GM23338 (cell line): ENCODE data around the gene PAK4. TPM values are rescaled to one million over a fixed set of nuclear protein-coding genes. Genes with fewer than 3 reads are reported as not detected.

Experiments used
- ATAC-seq: fragments of 200-7000 bp; cut with Tn5 transposase; 3 replicates; pipeline ENCODE4 v1.9.1; 2020
- DNase-seq: peaks from one replicate; pipeline ENCODE4 v3.0.0-alpha.2; 2015; ENCODE audit warnings: low spot score
- H2AFZ ChIP-seq: fragments of 200-600 bp; sonication (generic); 2 replicates; pipeline ENCODE4 v1.8.0; 2016; ENCODE audit warnings: antibody characterized with exemption, mild to moderate bottlenecking, moderate library complexity
- H3F3A ChIP-seq: fragments of 200-600 bp; sonication (generic); replicated peaks from 2 replicates; pipeline ENCODE4 v1.8.0; 2017; ENCODE audit warnings: antibody characterized with exemption, mixed run types, low read depth
- H3K27ac ChIP-seq: fragments of 200-600 bp; sonication (generic); 2 replicates; pipeline ENCODE4 v1.6.1; 2016; ENCODE audit warnings: low read depth
- H3K27me3 ChIP-seq: fragments of 200-600 bp; sonication (generic); 2 replicates; pipeline ENCODE4 v1.8.0; 2016; ENCODE audit warnings: mild to moderate bottlenecking, mixed run types, moderate library complexity; ENCODE audit not compliant: insufficient read depth
- H3K36me3 ChIP-seq: fragments of 200-600 bp; sonication (generic); 2 replicates; pipeline ENCODE4 v1.8.0; 2016; ENCODE audit warnings: mild to moderate bottlenecking; ENCODE audit not compliant: insufficient read depth
- H3K4me1 ChIP-seq: fragments of 200-600 bp; sonication (generic); 2 replicates; pipeline ENCODE4 v1.8.0; 2016; ENCODE audit warnings: mild to moderate bottlenecking, moderate library complexity; ENCODE audit not compliant: insufficient read depth
- H3K4me2 ChIP-seq: fragments of 200-600 bp; sonication (generic); 2 replicates; pipeline ENCODE4 v1.7.1; 2017; ENCODE audit warnings: mixed run types
- H3K4me3 ChIP-seq: fragments of 200-600 bp; sonication (generic); 2 replicates; pipeline ENCODE4 v1.6.1; 2016; ENCODE audit warnings: mixed run types
- H3K79me2 ChIP-seq: fragments of 200-600 bp; sonication (generic); replicated peaks from 2 replicates; pipeline ENCODE4 v1.8.0; 2017; ENCODE audit warnings: mild to moderate bottlenecking; ENCODE audit not compliant: insufficient read depth
- H3K9me2 ChIP-seq: fragments of 200-600 bp; sonication (generic); 2 replicates; pipeline ENCODE4 v1.8.0; 2017; ENCODE audit not compliant: insufficient read depth
- H4K20me1 ChIP-seq: fragments of 200-600 bp; sonication (generic); replicated peaks from 2 replicates; pipeline ENCODE4 v1.8.0; 2017; ENCODE audit warnings: mild to moderate bottlenecking; ENCODE audit not compliant: insufficient read depth
- H3K27ac Mint-ChIP-seq: 2 replicates; pipeline ENCODE4 v1.8.0; 2020; ENCODE audit warnings: inconsistent platforms, mild to moderate bottlenecking, moderate library complexity, mixed read lengths
- H3K27me3 Mint-ChIP-seq: 3 replicates; pipeline ENCODE4 v1.8.0; 2022; ENCODE audit warnings: low read depth, mild to moderate bottlenecking, moderate library complexity, mixed read lengths, inconsistent platforms; ENCODE audit not compliant: insufficient read depth, poor library complexity
- H3K36me3 Mint-ChIP-seq: 3 replicates; pipeline ENCODE4 v1.8.0; 2021; ENCODE audit warnings: low read depth, mild to moderate bottlenecking, inconsistent platforms, moderate library complexity, mixed read lengths
- H3K4me1 Mint-ChIP-seq: 3 replicates; pipeline ENCODE4 v1.8.0; 2020; ENCODE audit warnings: mild to moderate bottlenecking, inconsistent platforms, mixed read lengths
- H3K4me3 Mint-ChIP-seq: 3 replicates; pipeline ENCODE4 v1.8.0; 2021; ENCODE audit warnings: moderate library complexity, mild to moderate bottlenecking, inconsistent platforms, mixed read lengths
- H3K9me3 Mint-ChIP-seq: 3 replicates; pipeline ENCODE4 v1.8.0; 2020; ENCODE audit warnings: moderate library complexity, mild to moderate bottlenecking, inconsistent platforms, mixed read lengths
- CREB1 ChIP-seq: fragments of 250-450 bp; sonication (Bioruptor Pico); IDR thresholded peaks from 2 replicates; pipeline ENCODE4 v1.5.0; 2020; ENCODE audit warnings: low read depth, mild to moderate bottlenecking, moderate library complexity
- CTCF ChIP-seq, 2 experiments: fragments of 200-600 bp in 1 of 2; sonication (generic) in 1 of 2; conservative IDR thresholded peaks; 2 replicates each; pipeline versions ENCODE4 v1.5.1 to v1.6.1; 2016 to 2017; ENCODE audit warnings: antibody characterized with exemption in 2 of 2, low read depth in 2 of 2, mild to moderate bottlenecking in 2 of 2, moderate library complexity in 1 of 2
- ETS1 ChIP-seq: IDR thresholded peaks from 2 replicates; pipeline ENCODE4 v1.6.1; 2016; ENCODE audit warnings: antibody characterized with exemption
- EZH2 ChIP-seq: fragments of 200-600 bp; sonication (generic); IDR thresholded peaks from one replicate; pipeline ENCODE4 v1.8.0; 2017; ENCODE audit warnings: antibody characterized with exemption, mild to moderate bottlenecking, low read depth; ENCODE audit not compliant: unreplicated experiment
- EZH2phosphoT487 ChIP-seq: fragments of 200-600 bp; sonication (generic); IDR thresholded peaks from one replicate; pipeline ENCODE4 v1.8.1; 2018; ENCODE audit warnings: antibody characterized with exemption; ENCODE audit not compliant: unreplicated experiment
- JUNB ChIP-seq: IDR thresholded peaks from one replicate; pipeline ENCODE4 v1.6.1; 2016; ENCODE audit warnings: antibody characterized with exemption; ENCODE audit not compliant: unreplicated experiment
- NANOG ChIP-seq: IDR thresholded peaks from 2 replicates; pipeline ENCODE4 v1.6.1; 2016; ENCODE audit warnings: antibody characterized with exemption, borderline replicate concordance
- POLR2AphosphoS5 ChIP-seq: IDR thresholded peaks from 2 replicates; pipeline ENCODE4 v1.6.1; 2016; ENCODE audit warnings: antibody characterized with exemption, low read depth
- REST ChIP-seq: IDR thresholded peaks from one replicate; pipeline ENCODE4 v1.6.1; 2018; ENCODE audit warnings: antibody characterized with exemption; ENCODE audit not compliant: unreplicated experiment
- STAT1 ChIP-seq: IDR thresholded peaks from one replicate; pipeline ENCODE4 v1.6.1; 2016; ENCODE audit warnings: antibody characterized with exemption; ENCODE audit not compliant: unreplicated experiment
- ZNF114 ChIP-seq: fragments of 250-450 bp; sonication (Bioruptor Pico); IDR thresholded peaks from 2 replicates; pipeline ENCODE4 v1.5.0; 2020; ENCODE audit warnings: mild to moderate bottlenecking, moderate library complexity
- ZNF331 ChIP-seq: fragments of 250-450 bp; sonication (Bioruptor Pico); IDR thresholded peaks from 2 replicates; pipeline ENCODE4 v1.5.0; 2020; ENCODE audit warnings: low read depth, mild to moderate bottlenecking, moderate library complexity
- ZNF462 ChIP-seq: fragments of 250-450 bp; sonication (Bioruptor Pico); IDR thresholded peaks from 2 replicates; pipeline ENCODE4 v1.5.0; 2020; ENCODE audit warnings: mild to moderate bottlenecking, moderate library complexity
- polyA plus RNA-seq: library from polyadenylated mRNA; unstranded; fragments of >200 nt; fragmentation: Nextera tagmentation; extraction: Ambion mirVana; gene quantifications from 2 replicates; pipeline ENCODE4 v1.2.1, GENCODE V29; 2016
- total RNA-seq: library from RNA; depleted of rRNA; stranded (reverse); fragments of >200 nt; shearing (Covaris generic); gene quantifications from 2 replicates; pipeline ENCODE4 v1.2.3, GENCODE V29; 2014

PAK4 gene
- total and polyA plus RNA-seq, 2 experiments from 2014 or later = 28.7 to 35.4 TPM

GRCh38 chr19:39179754-39180153 lies 54.2 kb downstream of the PAK4 start:
- DNase-seq = no peak
- H3K4me3 Mint-ChIP-seq = no peak overlapping the region
- H3K9me2 ChIP-seq = no peaks in the 10 kb centered on the region
- no peak overlapping the region for H2AFZ ChIP-seq
- H3K79me2 ChIP-seq = no peaks in the 10 kb centered on the region
- no peaks in the 10 kb centered on the region for H3K4me1 ChIP-seq
- no peaks in the 10 kb centered on the region for H3K27me3 ChIP-seq
- no peak overlapping the region for H3K27ac ChIP-seq
- 0 out of 2 replicates have a peak, but pooled peaks cover 2% of the 10 kb centered on the region for H4K20me1 ChIP-seq
- no peaks in the 10 kb centered on the region; the same call in 1 of the 2 replicates for H3K36me3 ChIP-seq
- H3K27ac Mint-ChIP-seq = no peak overlapping the region
- H3K4me1 Mint-ChIP-seq = no peaks in the 10 kb centered on the region
- H3K9me3 Mint-ChIP-seq = no peaks in the 10 kb centered on the region
- TF ChIP-seq STAT1 (no peak), ZNF462 (CRISPR knock-in tag) (no peak), POLR2AphosphoS5 (no peak), CREB1 (CRISPR knock-in tag) (no peak), EZH2 (no peak), ETS1 (no peak), CTCF (conservative IDR thresholded peaks at IDR 0.05; ENCODE audit: low read depth in 2 of 2) (no peak), REST (no peak), NANOG (no peak), ZNF331 (CRISPR knock-in tag) (no peak), JUNB (no peak), ZNF114 (no peak), EZH2phosphoT487 (no peak)
- ATAC-seq = no peak
- H3K4me2 ChIP-seq = no peak overlapping the region
- H3K4me3 ChIP-seq = no peak overlapping the region
- no peaks in the 10 kb centered on the region; the same call in 2 of the 3 replicates for H3K36me3 Mint-ChIP-seq
- H3K27me3 Mint-ChIP-seq = peaks cover 4% of the 10 kb centered on the region
- H3F3A ChIP-seq = no peaks in the 10 kb centered on the region
